ENCODE measurements around the gene NOD1.
"Not testable (repeated sequence)": the region's sequence is repeated elsewhere in the genome, so short reads cannot be mapped to it uniquely, and the experiment has no call there.

NOD1 gene

GRCh38 chr7:30478349-30479201, at the start of gene NOD1:
NOD1 (minus strand) TSS chr7:30478784; CDS start chr7:30456921, 21,863 bp downstream.
- peak; percentile 69 for DNase-seq

- not testable (repeated sequence) for DNase-seq
Observed at GRCh38 chr7:30527297-30527696, 48.7 kb upstream of the NOD1 start.

GRCh38 chr7:30526163-30526562, 47.6 kb upstream of the NOD1 start:
- no peak for DNase-seq

GRCh38 chr7:30525429-30525828, 46.8 kb upstream of the NOD1 start:
- no peak for DNase-seq

- no peak for DNase-seq
Observed at GRCh38 chr7:30524545-30524944, 46.0 kb upstream of the NOD1 start.

- no peak for DNase-seq
Observed at GRCh38 chr7:30523466-30523865, 44.9 kb upstream of the NOD1 start.

- no peak for DNase-seq
Observed at GRCh38 chr7:30522159-30522558, 43.6 kb upstream of the NOD1 start.

GRCh38 chr7:30521532-30521931, 42.9 kb upstream of the NOD1 start:
- no peak for DNase-seq

- DNase-seq, result no peak
Observed at GRCh38 chr7:30519122-30519521, 40.5 kb upstream of the NOD1 start.

- no peak for DNase-seq
Observed at GRCh38 chr7:30515761-30516160, 37.2 kb upstream of the NOD1 start.

GRCh38 chr7:30514776-30515175, 36.2 kb upstream of the NOD1 start:
- no peak for DNase-seq

- no peak for DNase-seq
Observed at GRCh38 chr7:30514177-30514576, 35.6 kb upstream of the NOD1 start.

GRCh38 chr7:30513762-30514161, 35.2 kb upstream of the NOD1 start:
- DNase-seq, result no peak

GRCh38 chr7:30511973-30512662, 33.5 kb upstream of the NOD1 start:
- DNase-seq, result no peak

- no peak for DNase-seq
Observed at GRCh38 chr7:30511494-30511893, 32.9 kb upstream of the NOD1 start.

- DNase-seq, result peak; percentile 32
Observed at GRCh38 chr7:30510124-30511075, 31.8 kb upstream of the NOD1 start.

- DNase-seq, result not testable (repeated sequence)
Observed at GRCh38 chr7:30509171-30509857, 30.7 kb upstream of the NOD1 start.

- DNase-seq, result not testable (repeated sequence)
Observed at GRCh38 chr7:30507346-30507900, 28.8 kb upstream of the NOD1 start.

- no peak for DNase-seq
Observed at GRCh38 chr7:30505174-30505697, 26.7 kb upstream of the NOD1 start.

- DNase-seq, result peak; percentile 98
Observed at GRCh38 chr7:30504301-30505173, 26.0 kb upstream of the NOD1 start, which contains the start of gene GGCT. GGCT (minus strand) TSS chr7:30504829; CDS start chr7:30504709, 120 bp downstream.

Measured in stimulated activated CD4-positive, alpha-beta T cell treated with anti-CD3 and anti-CD28 coated beads, Interleukin-4, amount 100 ng/mL, for 24 hours (primary cell).